Astrocyte (in vitro differentiated cells and primary cell): ENCODE results near the gene ZBTB8OS. TPM values are rescaled to one million over a fixed set of nuclear protein-coding genes. Genes with fewer than 3 reads are reported as not detected.
A peak's percentile ranks its signal among the peaks of the same experiment; 100 is the strongest.

Source experiments
- DNase-seq: peaks from one replicate; pipeline ENCODE4 v3.0.0-alpha.2; 2010; ENCODE audit warnings: low read depth
- FAIRE-seq: peaks from 2 replicates; lab custom pipeline; 2011; peaks lifted over from hg19 to GRCh38; lab: Jason Lieb, UNC
- H2AFZ ChIP-seq: 2 replicates; pipeline ENCODE4 v1.6.0; 2012; ENCODE audit warnings: low read depth, low read length, inconsistent platforms
- H3K27ac ChIP-seq: 2 replicates; pipeline ENCODE4 v1.5.1; 2011; ENCODE audit warnings: low read depth, low read length, inconsistent platforms
- H3K27me3 ChIP-seq: 2 replicates; pipeline ENCODE4 v1.6.0; 2011; ENCODE audit warnings: low read length, inconsistent platforms; ENCODE audit not compliant: insufficient read depth
- H3K36me3 ChIP-seq: 2 replicates; pipeline ENCODE4 v1.5.1; 2011; ENCODE audit warnings: low read length, inconsistent platforms; ENCODE audit not compliant: insufficient read depth
- H3K4me1 ChIP-seq: 2 replicates; pipeline ENCODE4 v1.5.1; 2011; ENCODE audit warnings: low read length, inconsistent platforms; ENCODE audit not compliant: insufficient read depth
- H3K4me2 ChIP-seq: 2 replicates; pipeline ENCODE4 v1.6.0; 2012; ENCODE audit warnings: low read length, inconsistent platforms
- H3K4me3 ChIP-seq: 2 replicates; pipeline ENCODE4 v1.5.1; 2011; ENCODE audit warnings: low read depth, mild to moderate bottlenecking, low read length, inconsistent platforms; ENCODE audit not compliant: insufficient read depth
- H3K79me2 ChIP-seq: 2 replicates; pipeline ENCODE4 v1.6.0; 2012; ENCODE audit warnings: mild to moderate bottlenecking, low read length, inconsistent platforms; ENCODE audit not compliant: insufficient read depth
- H3K9ac ChIP-seq: 2 replicates; pipeline ENCODE4 v1.6.0; 2012; ENCODE audit warnings: mild to moderate bottlenecking, low read length, inconsistent platforms
- H3K9me3 ChIP-seq: 2 replicates; pipeline ENCODE4 v1.5.1; 2012; ENCODE audit warnings: low read depth, mild to moderate bottlenecking, low read length, inconsistent platforms; ENCODE audit not compliant: insufficient read depth
- H4K20me1 ChIP-seq: 2 replicates; pipeline ENCODE4 v1.6.0; 2012; ENCODE audit warnings: low read length, inconsistent platforms; ENCODE audit not compliant: insufficient read depth
- H3K27ac Mint-ChIP-seq: one replicate; pipeline ENCODE4 v1.8.0; 2021; ENCODE audit warnings: mild to moderate bottlenecking, mixed read lengths; ENCODE audit not compliant: unreplicated experiment
- H3K27me3 Mint-ChIP-seq: one replicate; pipeline ENCODE4 v1.8.0; 2021; ENCODE audit warnings: low read depth, mixed read lengths; ENCODE audit not compliant: unreplicated experiment
- H3K36me3 Mint-ChIP-seq: one replicate; pipeline ENCODE4 v1.8.0; 2021; ENCODE audit warnings: low read depth, mixed read lengths; ENCODE audit not compliant: unreplicated experiment
- H3K4me1 Mint-ChIP-seq: one replicate; pipeline ENCODE4 v1.8.0; 2021; ENCODE audit warnings: low read depth, mixed read lengths; ENCODE audit not compliant: unreplicated experiment
- H3K4me3 Mint-ChIP-seq: one replicate; pipeline ENCODE4 v1.8.0; 2021; ENCODE audit warnings: mild to moderate bottlenecking, moderate library complexity, mixed read lengths; ENCODE audit not compliant: unreplicated experiment
- H3K9me3 Mint-ChIP-seq: one replicate; pipeline ENCODE4 v1.8.0; 2021; ENCODE audit warnings: mild to moderate bottlenecking, mixed read lengths; ENCODE audit not compliant: unreplicated experiment
- EZH2 ChIP-seq: IDR thresholded peaks from 2 replicates; pipeline ENCODE4 v1.6.1; 2012; ENCODE audit warnings: mild to moderate bottlenecking, low read length, inconsistent platforms; ENCODE audit not compliant: insufficient read depth
- total RNA-seq: library from RNA; stranded (reverse); gene quantifications from 2 replicates; pipeline ENCODE4 v1.2.1, GENCODE V29; 2021
- TF ChIP-seq, protein P1 (sequence below): IDR thresholded peaks from 2 replicates; pipeline ENCODE4 v1.5.1; 2011; ENCODE audit warnings: low read depth, mild to moderate bottlenecking, inconsistent platforms, low read length, moderate library complexity; ENCODE audit not compliant: insufficient read depth

The ZBTB8OS gene
- total RNA-seq, 1 donor from 2014 or later = 60.4 TPM

DNA sequence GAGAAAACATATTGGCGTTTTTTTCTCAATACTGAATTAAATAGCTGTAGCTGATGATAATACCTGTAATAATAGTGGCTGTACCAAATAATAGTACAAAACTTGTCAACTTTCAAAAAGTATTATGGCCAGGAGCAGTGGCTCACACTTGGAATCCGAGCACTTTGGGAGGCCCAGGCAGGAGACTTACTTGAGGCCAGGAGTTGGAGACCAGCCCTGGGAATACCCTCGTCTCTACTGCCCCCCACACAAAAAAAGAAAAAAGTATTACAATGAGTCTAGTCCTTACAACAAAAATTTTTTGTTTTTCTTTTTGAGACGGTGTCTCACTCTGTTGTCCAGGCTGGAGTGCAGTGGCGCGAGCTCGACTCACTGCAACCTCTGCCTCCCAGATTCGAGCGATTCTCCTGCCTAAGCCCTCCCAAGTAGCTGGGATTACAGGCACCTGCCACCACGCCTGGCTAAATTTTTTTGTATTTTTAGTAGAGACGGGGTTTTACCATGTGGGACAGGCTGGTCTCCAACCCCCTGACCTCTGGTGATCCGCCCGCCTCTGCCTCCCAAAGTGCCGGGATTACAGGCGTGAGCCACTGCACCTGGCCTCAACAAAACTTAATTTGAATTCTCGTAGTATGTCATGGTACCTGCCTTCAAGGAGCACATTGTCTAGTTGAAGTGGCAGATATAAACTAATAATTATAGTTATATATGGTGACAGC is 2.1 kb upstream of the ZBTB8OS start:
- no peak for TF ChIP-seq EZH2
- TF ChIP-seq, protein P1, sequence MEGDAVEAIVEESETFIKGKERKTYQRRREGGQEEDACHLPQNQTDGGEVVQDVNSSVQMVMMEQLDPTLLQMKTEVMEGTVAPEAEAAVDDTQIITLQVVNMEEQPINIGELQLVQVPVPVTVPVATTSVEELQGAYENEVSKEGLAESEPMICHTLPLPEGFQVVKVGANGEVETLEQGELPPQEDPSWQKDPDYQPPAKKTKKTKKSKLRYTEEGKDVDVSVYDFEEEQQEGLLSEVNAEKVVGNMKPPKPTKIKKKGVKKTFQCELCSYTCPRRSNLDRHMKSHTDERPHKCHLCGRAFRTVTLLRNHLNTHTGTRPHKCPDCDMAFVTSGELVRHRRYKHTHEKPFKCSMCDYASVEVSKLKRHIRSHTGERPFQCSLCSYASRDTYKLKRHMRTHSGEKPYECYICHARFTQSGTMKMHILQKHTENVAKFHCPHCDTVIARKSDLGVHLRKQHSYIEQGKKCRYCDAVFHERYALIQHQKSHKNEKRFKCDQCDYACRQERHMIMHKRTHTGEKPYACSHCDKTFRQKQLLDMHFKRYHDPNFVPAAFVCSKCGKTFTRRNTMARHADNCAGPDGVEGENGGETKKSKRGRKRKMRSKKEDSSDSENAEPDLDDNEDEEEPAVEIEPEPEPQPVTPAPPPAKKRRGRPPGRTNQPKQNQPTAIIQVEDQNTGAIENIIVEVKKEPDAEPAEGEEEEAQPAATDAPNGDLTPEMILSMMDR = no peak
- no peaks in the 10 kb centered on the region for H3K9me3 ChIP-seq
- DNase-seq = no peak
- Mint-ChIP-seq H3K9me3 (no peaks in the 10 kb centered on the region), H3K4me1 (peaks cover 22% of the 10 kb centered on the region), H3K36me3 (peaks cover 14% of the 10 kb centered on the region), H3K27me3 (no peaks in the 10 kb centered on the region), H3K4me3 (peak overlapping the region; percentile 97), H3K27ac (peak overlapping the region; percentile 86)
- H3K4me1 ChIP-seq = peaks cover 19% of the 10 kb centered on the region
- peaks cover 40% of the 10 kb centered on the region for H4K20me1 ChIP-seq
- no peak overlapping the region for H3K27ac ChIP-seq
- no peak overlapping the region for H2AFZ ChIP-seq
- peak overlapping the region; percentile 100 for H3K9ac ChIP-seq
- peak overlapping the region; percentile 99 for H3K4me2 ChIP-seq
- peaks cover 89% of the 10 kb centered on the region for H3K79me2 ChIP-seq
- peaks cover 17% of the 10 kb centered on the region for H3K36me3 ChIP-seq
- FAIRE-seq = no peak
- H3K4me3 ChIP-seq = peak overlapping the region; percentile 79
- H3K27me3 ChIP-seq = no peaks in the 10 kb centered on the region

DNA sequence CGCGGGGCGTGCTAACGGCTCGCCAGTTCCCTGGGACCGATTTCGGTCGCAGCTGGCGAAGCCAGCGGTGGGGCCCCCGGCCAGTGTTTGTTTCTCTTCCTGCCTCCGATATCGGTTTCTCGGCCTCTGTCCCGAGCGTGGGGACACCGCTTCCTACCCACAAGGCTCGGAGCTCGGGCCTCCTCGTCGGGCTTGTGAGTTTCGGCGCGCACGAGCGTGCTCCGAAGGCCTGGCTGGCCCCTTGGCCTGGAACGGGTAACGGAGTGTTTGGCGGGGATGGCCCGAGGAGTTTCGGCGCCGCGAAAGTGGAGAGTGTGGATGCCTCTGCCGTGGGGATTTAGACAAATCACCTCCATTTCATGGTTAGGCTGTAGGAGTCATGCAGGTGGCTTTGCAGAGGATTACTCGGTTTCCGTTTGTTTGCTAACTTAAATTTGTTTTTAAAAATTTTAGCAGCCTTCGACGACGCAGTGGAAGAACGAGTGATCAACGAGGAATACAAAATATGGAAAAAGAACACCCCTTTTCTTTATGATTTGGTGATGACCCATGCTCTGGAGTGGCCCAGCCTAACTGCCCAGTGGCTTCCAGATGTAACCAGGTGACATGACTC is 1.2 kb upstream of the ZBTB8OS start:
- TF ChIP-seq EZH2 = no peak
- TF ChIP-seq, protein P1 = no peak
- H3K9me3 Mint-ChIP-seq = no peaks in the 10 kb centered on the region
- no peaks in the 10 kb centered on the region for H3K9me3 ChIP-seq
- H2AFZ ChIP-seq = peak overlapping the region; percentile 66
- peaks cover 20% of the 10 kb centered on the region for H3K4me1 Mint-ChIP-seq
- H3K4me2 ChIP-seq = peak overlapping the region; percentile 99
- H3K27ac Mint-ChIP-seq = peak overlapping the region; percentile 86
- peak overlapping the region; percentile 100 for H3K27ac ChIP-seq
- H3K9ac ChIP-seq = peak overlapping the region; percentile 100
- H3K4me3 Mint-ChIP-seq = peak overlapping the region; percentile 97
- H4K20me1 ChIP-seq = peaks cover 33% of the 10 kb centered on the region
- peak overlapping the region; percentile 79 for H3K4me3 ChIP-seq
- H3K4me1 ChIP-seq = peaks cover 19% of the 10 kb centered on the region
- DNase-seq (no peak), FAIRE-seq (no peak)
- H3K27me3 ChIP-seq = no peaks in the 10 kb centered on the region
- H3K27me3 Mint-ChIP-seq = no peaks in the 10 kb centered on the region
- H3K79me2 ChIP-seq = peaks cover 89% of the 10 kb centered on the region
- peaks cover 14% of the 10 kb centered on the region for H3K36me3 Mint-ChIP-seq
- H3K36me3 ChIP-seq = peaks cover 10% of the 10 kb centered on the region
